ENCODE measurements around the gene FAM227B. TPM values are rescaled to one million over a fixed set of nuclear protein-coding genes. Genes with fewer than 3 reads are reported as not detected.

Gene FAM227B
- polyA plus RNA-seq, 1 donor (not counting 4 experiments of a cell fraction or from before 2014, with no cell fraction given) = 7.2 TPM

DNA sequence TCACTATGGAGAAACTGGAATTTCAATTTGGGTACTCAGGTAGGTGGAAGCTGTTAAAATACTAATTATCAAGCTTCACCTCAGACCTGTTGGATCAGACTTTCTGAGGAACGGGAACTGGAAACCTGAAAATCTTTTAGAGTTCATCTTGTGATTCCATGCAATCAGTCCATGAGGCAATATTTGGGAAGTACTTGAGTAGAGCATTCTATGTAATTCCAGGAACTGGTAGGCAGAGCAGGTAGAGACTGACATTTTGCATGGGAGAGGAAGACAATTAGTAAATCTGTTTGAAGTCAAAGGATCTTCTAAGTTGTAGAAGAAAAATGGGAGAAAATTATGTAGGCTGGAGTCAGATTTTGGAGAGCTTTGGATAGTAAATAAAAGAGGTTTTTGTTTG is 154.5 kb downstream of the FAM227B start:
- FAIRE-seq (no peak), DNase-seq (ENCODE audit: low read depth, low spot score) (no peak)
- H3K4me3 ChIP-seq (ENCODE audit: control insufficient read depth in 2 of 3, extremely low read depth in 1 of 3, insufficient read depth in 2 of 3, low read depth in 1 of 3, low read length in 3 of 3) = no peak overlapping the region
- dilution Hi-C loops (cut with MboI; ENCODE audit: extremely low pct_ligation_motif_present, low sequenced_read_pairs) = no loop called here
- no peaks in the 10 kb centered on the region for H3K27me3 ChIP-seq (ENCODE audit: control insufficient read depth, extremely low read depth, insufficient read depth, low read length)
- H3K36me3 ChIP-seq (ENCODE audit: control insufficient read depth in 2 of 2, extremely low read depth in 1 of 2, insufficient read depth in 2 of 2, low read length in 2 of 2) = no peaks in the 10 kb centered on the region
- H4K20me1 ChIP-seq (ENCODE audit: control insufficient read depth, extremely low read depth, insufficient read depth, low read length) = no peaks in the 10 kb centered on the region
- H3K9ac ChIP-seq (ENCODE audit: control insufficient read depth, extremely low read depth, insufficient read depth, low read length) = no peak overlapping the region
- H3K27ac ChIP-seq (ENCODE audit: control insufficient read depth, insufficient read depth, low read length) = no peak overlapping the region
- no peaks in the 10 kb centered on the region for H3K79me2 ChIP-seq (ENCODE audit: control insufficient read depth, insufficient read depth, low read length)
- H2AFZ ChIP-seq (ENCODE audit: control insufficient read depth, low read length) = no peak overlapping the region
- no peaks in the 10 kb centered on the region for H3K9me3 ChIP-seq (ENCODE audit: control insufficient read depth, low read depth, low read length)
- TF ChIP-seq EZH2 (IDR thresholded peaks at IDR 0.05; ENCODE audit: low read length) = no peak
- TF ChIP-seq, protein P1, sequence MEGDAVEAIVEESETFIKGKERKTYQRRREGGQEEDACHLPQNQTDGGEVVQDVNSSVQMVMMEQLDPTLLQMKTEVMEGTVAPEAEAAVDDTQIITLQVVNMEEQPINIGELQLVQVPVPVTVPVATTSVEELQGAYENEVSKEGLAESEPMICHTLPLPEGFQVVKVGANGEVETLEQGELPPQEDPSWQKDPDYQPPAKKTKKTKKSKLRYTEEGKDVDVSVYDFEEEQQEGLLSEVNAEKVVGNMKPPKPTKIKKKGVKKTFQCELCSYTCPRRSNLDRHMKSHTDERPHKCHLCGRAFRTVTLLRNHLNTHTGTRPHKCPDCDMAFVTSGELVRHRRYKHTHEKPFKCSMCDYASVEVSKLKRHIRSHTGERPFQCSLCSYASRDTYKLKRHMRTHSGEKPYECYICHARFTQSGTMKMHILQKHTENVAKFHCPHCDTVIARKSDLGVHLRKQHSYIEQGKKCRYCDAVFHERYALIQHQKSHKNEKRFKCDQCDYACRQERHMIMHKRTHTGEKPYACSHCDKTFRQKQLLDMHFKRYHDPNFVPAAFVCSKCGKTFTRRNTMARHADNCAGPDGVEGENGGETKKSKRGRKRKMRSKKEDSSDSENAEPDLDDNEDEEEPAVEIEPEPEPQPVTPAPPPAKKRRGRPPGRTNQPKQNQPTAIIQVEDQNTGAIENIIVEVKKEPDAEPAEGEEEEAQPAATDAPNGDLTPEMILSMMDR (optimal IDR thresholded peaks at IDR 0.05 in 1 of 3, IDR thresholded peaks at IDR 0.05 in 1 of 3, conservative IDR thresholded peaks at IDR 0.05 in 1 of 3; ENCODE audit: extremely low read depth in 1 of 3, insufficient read depth in 2 of 3, low read length in 3 of 3) = no peak
- H3K9me1 ChIP-seq (ENCODE audit: control insufficient read depth, extremely low read depth, insufficient read depth, low read length) = no peaks in the 10 kb centered on the region
- H3K4me1 ChIP-seq (ENCODE audit: control insufficient read depth, extremely low read depth, insufficient read depth, low read length) = no peaks in the 10 kb centered on the region
- H3K4me2 ChIP-seq (ENCODE audit: control insufficient read depth, extremely low read depth, insufficient read depth, low read depth, low read length) = no peak overlapping the region

DNA sequence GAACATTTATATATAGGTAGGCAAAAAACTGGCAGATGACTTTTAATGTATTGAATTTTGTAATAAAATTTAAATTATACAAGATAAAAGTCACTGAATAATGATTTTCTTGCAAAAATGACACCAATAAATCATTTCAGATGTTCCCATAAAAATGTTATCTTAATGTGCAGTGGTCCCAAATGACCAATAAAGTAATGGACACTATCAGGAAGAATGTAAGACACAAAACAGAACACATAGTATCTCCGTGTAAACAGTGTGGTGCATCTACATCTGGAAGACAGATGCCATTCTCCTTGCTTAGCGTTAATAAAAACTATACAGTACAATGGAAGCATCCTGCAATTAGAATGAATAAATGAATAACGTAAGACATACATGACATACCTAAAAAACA is 156.1 kb downstream of the FAM227B start:
- TF ChIP-seq EZH2 (IDR thresholded peaks at IDR 0.05; ENCODE audit: low read length) = no peak
- TF ChIP-seq, protein P1 (optimal IDR thresholded peaks at IDR 0.05 in 1 of 3, IDR thresholded peaks at IDR 0.05 in 1 of 3, conservative IDR thresholded peaks at IDR 0.05 in 1 of 3; ENCODE audit: extremely low read depth in 1 of 3, insufficient read depth in 2 of 3, low read length in 3 of 3) = no peak
- Histone ChIP-seq H3K27ac (ENCODE audit: control insufficient read depth, insufficient read depth, low read length) (no peak overlapping the region), H3K9me3 (ENCODE audit: control insufficient read depth, low read depth, low read length) (no peaks in the 10 kb centered on the region), H3K9ac (ENCODE audit: control insufficient read depth, extremely low read depth, insufficient read depth, low read length) (no peak overlapping the region), H3K27me3 (ENCODE audit: control insufficient read depth, extremely low read depth, insufficient read depth, low read length) (no peaks in the 10 kb centered on the region), H3K4me1 (ENCODE audit: control insufficient read depth, extremely low read depth, insufficient read depth, low read length) (no peaks in the 10 kb centered on the region), H4K20me1 (ENCODE audit: control insufficient read depth, extremely low read depth, insufficient read depth, low read length) (no peaks in the 10 kb centered on the region), H2AFZ (ENCODE audit: control insufficient read depth, low read length) (no peak overlapping the region), H3K4me2 (ENCODE audit: control insufficient read depth, extremely low read depth, insufficient read depth, low read depth, low read length) (no peak overlapping the region), H3K4me3 (ENCODE audit: control insufficient read depth in 2 of 3, extremely low read depth in 1 of 3, insufficient read depth in 2 of 3, low read depth in 1 of 3, low read length in 3 of 3) (no peak overlapping the region), H3K9me1 (ENCODE audit: control insufficient read depth, extremely low read depth, insufficient read depth, low read length) (no peaks in the 10 kb centered on the region), H3K36me3 (ENCODE audit: control insufficient read depth in 2 of 2, extremely low read depth in 1 of 2, insufficient read depth in 2 of 2, low read length in 2 of 2) (no peaks in the 10 kb centered on the region), H3K79me2 (ENCODE audit: control insufficient read depth, insufficient read depth, low read length) (no peaks in the 10 kb centered on the region)
- no peak for DNase-seq (ENCODE audit: low read depth, low spot score)
- FAIRE-seq = no peak
- dilution Hi-C loops (cut with MboI; ENCODE audit: extremely low pct_ligation_motif_present, low sequenced_read_pairs) = no loop called here
